ENCODE data around the gene OR52J3.
"Not testable (repeated sequence)": the region's sequence is repeated elsewhere in the genome, so short reads cannot be mapped to it uniquely, and the experiment has no call there.

The OR52J3 gene

DNA sequence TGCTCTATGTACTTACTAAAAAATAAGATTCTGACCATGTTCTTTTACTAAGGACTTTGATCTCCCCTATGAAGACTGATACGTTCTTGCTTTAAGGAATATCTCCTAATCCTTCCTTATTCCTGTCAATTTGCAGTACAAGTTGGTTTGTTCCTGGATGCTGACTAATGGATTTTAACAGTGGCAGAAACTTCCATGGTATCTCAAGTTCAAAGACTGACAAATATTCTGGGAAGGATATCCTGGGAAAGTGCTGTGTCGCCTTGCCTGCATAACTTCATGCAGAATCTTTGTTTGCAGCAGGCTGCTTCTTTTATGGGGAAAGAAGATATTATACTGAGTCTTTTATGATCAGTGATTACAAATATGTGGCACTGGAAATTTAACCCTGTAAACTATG lies 8.4 kb upstream of the OR52J3 start:
- no peak overlapping the region for H3K4me3 ChIP-seq (ENCODE audit: low read depth, low read length)
- TF ChIP-seq, protein P1, sequence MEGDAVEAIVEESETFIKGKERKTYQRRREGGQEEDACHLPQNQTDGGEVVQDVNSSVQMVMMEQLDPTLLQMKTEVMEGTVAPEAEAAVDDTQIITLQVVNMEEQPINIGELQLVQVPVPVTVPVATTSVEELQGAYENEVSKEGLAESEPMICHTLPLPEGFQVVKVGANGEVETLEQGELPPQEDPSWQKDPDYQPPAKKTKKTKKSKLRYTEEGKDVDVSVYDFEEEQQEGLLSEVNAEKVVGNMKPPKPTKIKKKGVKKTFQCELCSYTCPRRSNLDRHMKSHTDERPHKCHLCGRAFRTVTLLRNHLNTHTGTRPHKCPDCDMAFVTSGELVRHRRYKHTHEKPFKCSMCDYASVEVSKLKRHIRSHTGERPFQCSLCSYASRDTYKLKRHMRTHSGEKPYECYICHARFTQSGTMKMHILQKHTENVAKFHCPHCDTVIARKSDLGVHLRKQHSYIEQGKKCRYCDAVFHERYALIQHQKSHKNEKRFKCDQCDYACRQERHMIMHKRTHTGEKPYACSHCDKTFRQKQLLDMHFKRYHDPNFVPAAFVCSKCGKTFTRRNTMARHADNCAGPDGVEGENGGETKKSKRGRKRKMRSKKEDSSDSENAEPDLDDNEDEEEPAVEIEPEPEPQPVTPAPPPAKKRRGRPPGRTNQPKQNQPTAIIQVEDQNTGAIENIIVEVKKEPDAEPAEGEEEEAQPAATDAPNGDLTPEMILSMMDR (IDR thresholded peaks at IDR 0.05; ENCODE audit: low read depth, low read length): no peak

DNA sequence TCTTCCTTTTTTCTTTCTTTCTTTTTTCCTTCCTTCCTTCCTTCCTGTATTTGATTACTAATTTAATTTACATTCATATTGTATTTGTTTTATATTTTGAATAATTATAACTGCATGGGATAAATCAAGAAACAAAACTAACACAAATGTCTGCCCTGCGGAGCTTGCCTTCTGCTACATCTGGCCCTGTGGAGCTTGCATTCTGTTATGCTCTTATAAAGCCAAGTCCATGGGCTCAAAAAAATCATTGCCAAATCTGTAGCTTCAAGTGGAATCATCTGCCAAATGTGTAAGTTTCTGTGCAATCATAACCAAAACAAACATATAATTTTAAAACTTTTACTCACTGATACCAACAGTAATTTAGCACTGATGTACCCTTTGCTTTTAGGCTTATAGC lies 8.0 kb upstream of the OR52J3 start:
- TF ChIP-seq, protein P1 (IDR thresholded peaks at IDR 0.05; ENCODE audit: low read depth, low read length): no peak
- H3K4me3 ChIP-seq (ENCODE audit: low read depth, low read length): no peak overlapping the region

DNA sequence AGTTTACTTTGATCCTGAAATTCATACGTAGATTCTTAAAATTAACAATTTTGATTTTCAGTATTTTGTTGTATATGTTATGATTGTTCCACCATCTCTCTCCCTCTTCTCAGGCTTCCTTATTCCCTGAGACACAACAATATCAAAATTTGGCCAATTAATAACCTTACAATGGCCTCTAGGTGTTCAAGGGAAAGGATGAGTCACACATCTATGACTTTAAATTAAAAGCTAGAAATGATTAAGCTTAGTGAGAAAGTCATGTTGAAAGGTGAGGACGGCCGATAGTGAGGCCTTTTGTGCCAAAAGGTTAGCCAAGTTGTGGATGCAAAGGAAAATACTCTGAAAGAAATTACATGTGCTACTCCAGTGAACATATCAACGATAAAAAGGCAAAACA lies 5.5 kb upstream of the OR52J3 start:
- no peak overlapping the region for H3K4me3 ChIP-seq (ENCODE audit: low read depth, low read length)
- TF ChIP-seq, protein P1 (IDR thresholded peaks at IDR 0.05; ENCODE audit: low read depth, low read length): no peak

DNA sequence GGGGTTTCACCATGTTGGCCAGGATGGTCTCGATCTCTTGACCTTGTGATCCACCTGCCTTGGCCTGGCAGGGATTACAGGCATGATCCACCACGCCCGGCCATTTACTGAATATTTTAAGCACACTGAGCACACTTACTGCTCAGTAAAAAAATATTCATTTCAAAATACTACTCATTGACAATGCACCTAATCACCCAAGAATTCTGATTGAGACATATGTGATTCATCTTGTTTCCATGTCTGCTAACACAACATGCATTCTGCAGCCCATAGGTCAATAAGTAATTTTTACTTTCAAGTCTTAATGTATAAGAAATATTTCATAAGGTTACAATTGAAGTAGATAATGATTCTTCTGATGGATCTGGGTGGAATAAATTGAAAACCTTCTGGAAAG lies 4.2 kb upstream of the OR52J3 start:
- TF ChIP-seq, protein P1 (IDR thresholded peaks at IDR 0.05; ENCODE audit: low read depth, low read length): no peak
- no peak overlapping the region for H3K4me3 ChIP-seq (ENCODE audit: low read depth, low read length)

DNA sequence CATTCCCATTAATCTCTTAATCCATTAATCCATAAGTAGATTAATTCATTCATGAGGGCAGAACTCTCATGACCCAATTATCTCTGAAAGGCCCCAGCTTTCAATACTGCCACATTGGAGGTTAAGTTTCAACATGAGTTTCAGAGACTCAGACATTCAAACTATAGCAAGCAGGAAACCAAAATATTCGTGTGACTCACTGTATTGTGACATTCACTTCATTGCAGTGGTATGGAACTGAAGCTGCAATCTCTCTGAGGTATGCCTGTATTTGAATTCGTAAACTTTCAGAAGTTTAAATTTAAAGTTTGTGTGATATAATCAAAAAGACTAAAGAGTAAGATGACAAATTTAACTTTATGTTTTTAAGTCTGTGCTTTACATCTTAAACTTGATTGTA lies 2.9 kb upstream of the OR52J3 start:
- TF ChIP-seq, protein P1 (IDR thresholded peaks at IDR 0.05; ENCODE audit: low read depth, low read length): no peak
- H3K4me3 ChIP-seq (ENCODE audit: low read depth, low read length): no peak overlapping the region

DNA sequence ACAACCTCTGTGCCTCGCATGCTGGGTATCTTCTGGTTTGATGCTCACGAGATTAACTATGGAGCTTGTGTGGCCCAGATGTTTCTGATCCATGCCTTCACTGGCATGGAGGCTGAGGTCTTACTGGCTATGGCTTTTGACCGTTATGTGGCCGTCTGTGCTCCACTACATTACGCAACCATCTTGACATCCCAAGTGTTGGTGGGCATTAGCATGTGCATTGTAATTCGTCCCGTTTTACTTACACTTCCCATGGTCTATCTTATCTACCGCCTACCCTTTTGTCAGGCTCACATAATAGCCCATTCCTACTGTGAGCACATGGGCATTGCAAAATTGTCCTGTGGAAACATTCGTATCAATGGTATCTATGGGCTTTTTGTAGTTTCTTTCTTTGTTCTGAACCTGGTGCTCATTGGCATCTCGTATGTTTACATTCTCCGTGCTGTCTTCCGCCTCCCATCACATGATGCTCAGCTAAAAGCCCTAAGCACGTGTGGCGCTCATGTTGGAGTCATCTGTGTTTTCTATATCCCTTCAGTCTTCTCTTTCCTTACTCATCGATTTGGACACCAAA lies 516 bp downstream of the OR52J3 start:
- TF ChIP-seq, protein P1 (IDR thresholded peaks at IDR 0.05; ENCODE audit: low read depth, low read length): no peak
- H3K4me3 ChIP-seq (ENCODE audit: low read depth, low read length): no peak overlapping the region

DNA sequence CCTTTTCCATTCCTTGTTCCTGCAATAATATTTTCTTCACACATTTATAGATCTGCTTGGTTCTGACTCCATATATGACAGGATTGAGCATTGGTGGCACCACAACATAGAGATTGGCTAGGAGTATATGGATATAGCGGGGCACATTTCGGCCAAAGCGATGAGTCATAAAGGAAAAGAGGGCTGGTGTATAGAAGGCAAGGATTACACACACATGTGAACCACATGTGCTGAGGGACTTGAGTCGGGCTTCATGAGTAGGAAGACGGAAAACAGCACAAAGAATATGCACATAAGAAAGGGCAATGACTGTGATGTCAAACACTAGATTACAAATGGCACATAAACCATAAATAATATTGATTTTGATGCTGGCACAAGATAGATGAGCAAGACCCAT lies 12.4 kb downstream of the OR52J3 start:
- H3K4me3 ChIP-seq (ENCODE audit: low read depth, low read length): not testable (repeated sequence)

DNA sequence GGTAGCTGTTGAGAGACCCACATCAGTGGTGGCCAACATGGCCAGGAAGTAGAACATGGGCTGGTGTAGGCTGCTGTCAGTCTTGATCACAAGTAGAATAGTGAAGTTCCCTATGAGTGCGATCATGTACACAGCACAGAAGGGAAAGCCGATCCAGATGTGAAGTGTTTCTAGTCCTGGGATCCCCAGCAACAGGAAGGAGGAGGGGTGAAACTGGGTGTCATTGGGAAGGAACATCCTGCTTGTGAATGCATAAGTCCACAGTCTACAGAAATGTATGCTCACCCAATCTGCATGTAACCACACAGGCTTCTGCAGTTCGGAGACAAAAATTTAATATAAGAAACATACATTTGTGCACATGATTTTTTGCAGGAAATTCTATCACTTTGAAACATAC lies 13.1 kb downstream of the OR52J3 start, which contains the start of gene OR52E2:
Gene OR52E2, minus strand, starts transcription at position 237 of the 400 bp plus-strand sequence. Its CDS starts 0 bp downstream, at position 237.
- no peak within 1 kb of the TSS for H3K4me3 ChIP-seq (ENCODE audit: low read depth, low read length)
- TF ChIP-seq, protein P1 (IDR thresholded peaks at IDR 0.05; ENCODE audit: low read depth, low read length): no peak

All from WI38 (cell line).